ENCODE data around the gene METTL16.

GRCh38 chr17:2380226-2380922 lies 131.3 kb downstream of the METTL16 start:
- TF ChIP-seq EZH2 (IDR thresholded peaks at IDR 0.05; ENCODE audit: borderline replicate concordance, low read length) = no peak
- TF ChIP-seq, protein P1, sequence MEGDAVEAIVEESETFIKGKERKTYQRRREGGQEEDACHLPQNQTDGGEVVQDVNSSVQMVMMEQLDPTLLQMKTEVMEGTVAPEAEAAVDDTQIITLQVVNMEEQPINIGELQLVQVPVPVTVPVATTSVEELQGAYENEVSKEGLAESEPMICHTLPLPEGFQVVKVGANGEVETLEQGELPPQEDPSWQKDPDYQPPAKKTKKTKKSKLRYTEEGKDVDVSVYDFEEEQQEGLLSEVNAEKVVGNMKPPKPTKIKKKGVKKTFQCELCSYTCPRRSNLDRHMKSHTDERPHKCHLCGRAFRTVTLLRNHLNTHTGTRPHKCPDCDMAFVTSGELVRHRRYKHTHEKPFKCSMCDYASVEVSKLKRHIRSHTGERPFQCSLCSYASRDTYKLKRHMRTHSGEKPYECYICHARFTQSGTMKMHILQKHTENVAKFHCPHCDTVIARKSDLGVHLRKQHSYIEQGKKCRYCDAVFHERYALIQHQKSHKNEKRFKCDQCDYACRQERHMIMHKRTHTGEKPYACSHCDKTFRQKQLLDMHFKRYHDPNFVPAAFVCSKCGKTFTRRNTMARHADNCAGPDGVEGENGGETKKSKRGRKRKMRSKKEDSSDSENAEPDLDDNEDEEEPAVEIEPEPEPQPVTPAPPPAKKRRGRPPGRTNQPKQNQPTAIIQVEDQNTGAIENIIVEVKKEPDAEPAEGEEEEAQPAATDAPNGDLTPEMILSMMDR (IDR thresholded peaks at IDR 0.05; ENCODE audit: low read length) = no peak

All from OCI-LY1 (cell line).